ENCODE data around the gene SPEM2.
"Not testable (repeated sequence)": the region's sequence is repeated elsewhere in the genome, so short reads cannot be mapped to it uniquely, and the experiment has no call there.

SPEM2 gene

GRCh38 chr17:7468804-7469389 lies 43.5 kb downstream of the SPEM2 start:
- Histone ChIP-seq H3K27me3 (ENCODE audit: low read length) (no peaks in the 10 kb centered on the region), H2AFZ (ENCODE audit: low read depth, low read length, severe bottlenecking) (no peak overlapping the region), H3K9ac (ENCODE audit: low read length) (no peak overlapping the region), H3K4me2 (ENCODE audit: low read depth, low read length, poor library complexity, severe bottlenecking) (no peak overlapping the region), H4K20me1 (ENCODE audit: low read depth, low read length) (no peaks in the 10 kb centered on the region), H3K36me3 (ENCODE audit: low read length) (no peaks in the 10 kb centered on the region), H3K79me2 (ENCODE audit: insufficient read depth, low read length) (no peaks in the 10 kb centered on the region), H3K9me2 (replicated peaks; ENCODE audit: insufficient read depth, low read length) (no peaks in the 10 kb centered on the region), H3K4me3 (ENCODE audit: insufficient read depth, low read length, poor library complexity, severe bottlenecking) (no peak overlapping the region), H3F3A (ENCODE audit: insufficient read depth) (no peaks in the 10 kb centered on the region), H3K27ac (ENCODE audit: low read depth, low read length) (no peak overlapping the region), H3K9me3 (ENCODE audit: insufficient read depth, low read length) (no peaks in the 10 kb centered on the region)
- TF ChIP-seq EZH2phosphoT487 (conservative IDR thresholded peaks at IDR 0.05; ENCODE audit: low read length) (no peak), CTCF (IDR thresholded peaks at IDR 0.05; ENCODE audit: insufficient read depth, low read length, poor library complexity, severe bottlenecking) (no peak)

GRCh38 chr17:7469843-7470242 lies 44.4 kb downstream of the SPEM2 start:
- not testable (repeated sequence) for H3K36me3 ChIP-seq (ENCODE audit: low read length); H3K9ac ChIP-seq (ENCODE audit: low read length); H3K9me3 ChIP-seq (ENCODE audit: insufficient read depth, low read length); H2AFZ ChIP-seq (ENCODE audit: low read depth, low read length, severe bottlenecking); H3K27ac ChIP-seq (ENCODE audit: low read depth, low read length); H3K27me3 ChIP-seq (ENCODE audit: low read length); H3K79me2 ChIP-seq (ENCODE audit: insufficient read depth, low read length); H3K9me2 ChIP-seq (replicated peaks; ENCODE audit: insufficient read depth, low read length); H3K4me2 ChIP-seq (ENCODE audit: low read depth, low read length, poor library complexity, severe bottlenecking); H4K20me1 ChIP-seq (ENCODE audit: low read depth, low read length); H3F3A ChIP-seq (ENCODE audit: insufficient read depth); H3K4me3 ChIP-seq (ENCODE audit: insufficient read depth, low read length, poor library complexity, severe bottlenecking)

GRCh38 chr17:7470457-7470973 lies 45.1 kb downstream of the SPEM2 start:
- H3K9ac ChIP-seq (ENCODE audit: low read length); H3K4me2 ChIP-seq (ENCODE audit: low read depth, low read length, poor library complexity, severe bottlenecking); H3F3A ChIP-seq (ENCODE audit: insufficient read depth); H3K27ac ChIP-seq (ENCODE audit: low read depth, low read length); H4K20me1 ChIP-seq (ENCODE audit: low read depth, low read length); H3K9me2 ChIP-seq (replicated peaks; ENCODE audit: insufficient read depth, low read length); H3K9me3 ChIP-seq (ENCODE audit: insufficient read depth, low read length); H3K36me3 ChIP-seq (ENCODE audit: low read length); H3K27me3 ChIP-seq (ENCODE audit: low read length); H3K4me3 ChIP-seq (ENCODE audit: insufficient read depth, low read length, poor library complexity, severe bottlenecking); H2AFZ ChIP-seq (ENCODE audit: low read depth, low read length, severe bottlenecking); H3K79me2 ChIP-seq (ENCODE audit: insufficient read depth, low read length): not testable (repeated sequence)

- Histone ChIP-seq H3K4me3 (ENCODE audit: insufficient read depth, low read length, poor library complexity, severe bottlenecking) (no peak overlapping the region), H3K9me2 (replicated peaks; ENCODE audit: insufficient read depth, low read length) (no peaks in the 10 kb centered on the region), H4K20me1 (ENCODE audit: low read depth, low read length) (no peaks in the 10 kb centered on the region), H3F3A (ENCODE audit: insufficient read depth) (no peaks in the 10 kb centered on the region), H3K79me2 (ENCODE audit: insufficient read depth, low read length) (no peaks in the 10 kb centered on the region), H2AFZ (ENCODE audit: low read depth, low read length, severe bottlenecking) (no peak overlapping the region), H3K27ac (ENCODE audit: low read depth, low read length) (no peak overlapping the region), H3K4me2 (ENCODE audit: low read depth, low read length, poor library complexity, severe bottlenecking) (no peak overlapping the region), H3K27me3 (ENCODE audit: low read length) (no peaks in the 10 kb centered on the region), H3K9me3 (ENCODE audit: insufficient read depth, low read length) (no peaks in the 10 kb centered on the region), H3K9ac (ENCODE audit: low read length) (no peak overlapping the region), H3K36me3 (ENCODE audit: low read length) (no peaks in the 10 kb centered on the region)
- TF ChIP-seq EZH2phosphoT487 (conservative IDR thresholded peaks at IDR 0.05; ENCODE audit: low read length) (no peak), CTCF (IDR thresholded peaks at IDR 0.05; ENCODE audit: insufficient read depth, low read length, poor library complexity, severe bottlenecking) (no peak)
Observed at GRCh38 chr17:7471729-7472128, 46.3 kb downstream of the SPEM2 start.

GRCh38 chr17:7474767-7475166 lies 49.4 kb downstream of the SPEM2 start:
- H3K36me3 ChIP-seq (ENCODE audit: low read length); H3K9ac ChIP-seq (ENCODE audit: low read length); H3K9me3 ChIP-seq (ENCODE audit: insufficient read depth, low read length); H3K27me3 ChIP-seq (ENCODE audit: low read length); H3K4me3 ChIP-seq (ENCODE audit: insufficient read depth, low read length, poor library complexity, severe bottlenecking); H3K4me2 ChIP-seq (ENCODE audit: low read depth, low read length, poor library complexity, severe bottlenecking); H3F3A ChIP-seq (ENCODE audit: insufficient read depth); H4K20me1 ChIP-seq (ENCODE audit: low read depth, low read length); H3K27ac ChIP-seq (ENCODE audit: low read depth, low read length); H2AFZ ChIP-seq (ENCODE audit: low read depth, low read length, severe bottlenecking); H3K9me2 ChIP-seq (replicated peaks; ENCODE audit: insufficient read depth, low read length); H3K79me2 ChIP-seq (ENCODE audit: insufficient read depth, low read length): not testable (repeated sequence)

Measured in SU-DHL-6 (cell line).